IMR-90 (cell line): ENCODE results near the gene CEBPB. TPM values are rescaled to one million over a fixed set of nuclear protein-coding genes. Genes with fewer than 3 reads are reported as not detected.
A peak's percentile ranks its signal among the peaks of the same experiment; 100 is the strongest.

Experiments used
- ATAC-seq: fragments of 200-7000 bp; cut with Tn5 transposase; 2 replicates; pipeline ENCODE4 v1.9.1; 2020; ENCODE audit warnings: low read depth, mild to moderate bottlenecking, moderate library complexity
- BruUV-seq: library from RNA; stranded (reverse); fragments of 400-500 nt; replicated peaks from 2 replicates; lab custom pipeline; 2021; lab: Mats Ljungman, UMichigan
- CTCF ChIA-PET: fragments of 300-600 bp; formaldehyde crosslinking; extraction: SDS; loops from one replicate; lab custom pipeline; 2021; ENCODE audit warnings: antibody characterized with exemption; lab: Yijun Ruan, JAX
- POLR2A ChIA-PET: fragments of 300-600 bp; sonication (Branson Sonifier 250); formaldehyde crosslinking; loops from one replicate; lab custom pipeline; 2022; ENCODE audit warnings: antibody characterized with exemption; ENCODE audit not compliant: unreplicated experiment; lab: Charles Lee
- DNase-seq: peaks from one replicate; pipeline ENCODE4 v3.0.0; 2013
- H2AFZ ChIP-seq: replicated peaks from 2 replicates; pipeline ENCODE3; 2013; ENCODE audit warnings: low read length, mild to moderate bottlenecking; ENCODE audit not compliant: poor library complexity
- H2AK5ac ChIP-seq: 2 replicates; pipeline ENCODE4 v1.6.1; 2013; ENCODE audit warnings: low read depth, low read length, inconsistent platforms
- H2AK9ac ChIP-seq: replicated peaks from 2 replicates; pipeline ENCODE3; 2013; ENCODE audit warnings: mild to moderate bottlenecking, low read depth, low read length, moderate library complexity; ENCODE audit not compliant: poor library complexity
- H2BK120ac ChIP-seq: 2 replicates; pipeline ENCODE4 v1.6.1; 2013; ENCODE audit warnings: low read depth, low read length, inconsistent platforms
- H2BK15ac ChIP-seq: 3 replicates; pipeline ENCODE4 v1.6.1; 2013; ENCODE audit warnings: low read depth, low read length, inconsistent platforms
- H2BK20ac ChIP-seq: 2 replicates; pipeline ENCODE4 v1.6.1; 2013; ENCODE audit warnings: low read depth, mild to moderate bottlenecking, inconsistent platforms, low read length, moderate library complexity
- H2BK5ac ChIP-seq: 2 replicates; pipeline ENCODE4 v1.6.1; 2013; ENCODE audit warnings: mild to moderate bottlenecking, low read depth, low read length, inconsistent platforms; ENCODE audit not compliant: poor library complexity, severe bottlenecking
- H3K14ac ChIP-seq: replicated peaks from 2 replicates; pipeline ENCODE4 v1.6.1; 2013; ENCODE audit warnings: low read depth, low read length, inconsistent platforms
- H3K18ac ChIP-seq: 2 replicates; pipeline ENCODE4 v1.6.1; 2013; ENCODE audit warnings: low read depth, low read length, control low read depth
- H3K23ac ChIP-seq: 2 replicates; pipeline ENCODE4 v1.6.1; 2013; ENCODE audit warnings: low read depth, low read length, inconsistent platforms
- H3K27ac ChIP-seq: 2 replicates; pipeline ENCODE4 v1.5.1; 2013; ENCODE audit warnings: mild to moderate bottlenecking, control low read depth, low read length; ENCODE audit not compliant: insufficient read depth
- H3K27me3 ChIP-seq: 2 replicates; pipeline ENCODE4 v1.6.1; 2013; ENCODE audit warnings: low read length; ENCODE audit not compliant: control insufficient read depth, insufficient read depth
- H3K36me3 ChIP-seq: 2 replicates; pipeline ENCODE4 v1.6.1; 2013; ENCODE audit warnings: low read length, mixed read lengths; ENCODE audit not compliant: control insufficient read depth, insufficient read depth
- H3K4ac ChIP-seq: 2 replicates; pipeline ENCODE4 v1.6.1; 2013; ENCODE audit warnings: low read depth, low read length, inconsistent platforms
- H3K4me1 ChIP-seq: 2 replicates; pipeline ENCODE4 v1.6.1; 2013; ENCODE audit warnings: low read length, mixed read lengths; ENCODE audit not compliant: control insufficient read depth, insufficient read depth
- H3K4me2 ChIP-seq: 2 replicates; pipeline ENCODE4 v1.6.1; 2013; ENCODE audit warnings: low read depth, mild to moderate bottlenecking, control low read depth, low read length, moderate library complexity
- H3K4me3 ChIP-seq: 2 replicates; pipeline ENCODE4 v1.5.1; 2013; ENCODE audit warnings: low read depth, mild to moderate bottlenecking, control low read depth, low read length, moderate library complexity; ENCODE audit not compliant: insufficient read depth
- H3K56ac ChIP-seq: 2 replicates; pipeline ENCODE4 v1.6.1; 2013; ENCODE audit warnings: low read length, inconsistent platforms; ENCODE audit not compliant: insufficient read depth; ENCODE audit errors: extremely low read depth
- H3K79me1 ChIP-seq, 2 experiments: 2 replicates each; pipeline ENCODE4 v1.6.1; 2013; ENCODE audit warnings: low read length in 2 of 2, inconsistent platforms in 1 of 2, low read depth in 1 of 2
- H3K9ac ChIP-seq: 2 replicates; pipeline ENCODE4 v1.6.1; 2013; ENCODE audit warnings: low read depth, low read length, control low read depth
- H3K9me1 ChIP-seq: 2 replicates; pipeline ENCODE4 v1.6.1; 2013; ENCODE audit warnings: low read length, inconsistent platforms; ENCODE audit not compliant: insufficient read depth
- H3K9me3 ChIP-seq: 2 replicates; pipeline ENCODE4 v1.6.1; 2013; ENCODE audit warnings: low read length; ENCODE audit not compliant: control insufficient read depth, insufficient read depth
- H4K20me1 ChIP-seq: 2 replicates; pipeline ENCODE4 v1.6.1; 2013; ENCODE audit warnings: low read length, inconsistent platforms; ENCODE audit not compliant: insufficient read depth
- H4K5ac ChIP-seq: 2 replicates; pipeline ENCODE4 v1.6.1; 2013; ENCODE audit warnings: mild to moderate bottlenecking, low read depth, low read length, control low read depth
- H4K8ac ChIP-seq, 2 experiments: 2 replicates each; pipeline ENCODE4 v1.6.1; 2013; ENCODE audit warnings: low read depth in 2 of 2, low read length in 2 of 2, control low read depth in 1 of 2, inconsistent platforms in 1 of 2
- H4K91ac ChIP-seq: 2 replicates; pipeline ENCODE4 v1.6.1; 2013; ENCODE audit warnings: low read depth, low read length, inconsistent platforms; ENCODE audit not compliant: insufficient read depth
- BHLHE40 ChIP-seq: fragments of 150-350 bp; IDR thresholded peaks from 2 replicates; pipeline ENCODE4 v1.6.1; 2016; ENCODE audit warnings: mild to moderate bottlenecking, low read depth, low read length
- CEBPB ChIP-seq: IDR thresholded peaks from 2 replicates; pipeline ENCODE4 v1.6.1; 2012; ENCODE audit warnings: low read depth, low read length, improper control_type of control experiment
- CHD1 ChIP-seq: IDR thresholded peaks from 2 replicates; pipeline ENCODE4 v1.6.1; 2012; ENCODE audit warnings: low read depth, low read length, improper control_type of control experiment
- CTCF ChIP-seq: conservative IDR thresholded peaks from 2 replicates; pipeline ENCODE4 v1.5.1; 2012; ENCODE audit warnings: mild to moderate bottlenecking, low read depth, low read length, improper control_type of control experiment
- ELK1 ChIP-seq: fragments of 150-350 bp; IDR thresholded peaks from 2 replicates; pipeline ENCODE4 v1.6.1; 2016; ENCODE audit warnings: low read depth, mild to moderate bottlenecking, low read length, moderate library complexity, borderline replicate concordance
- FOS ChIP-seq: fragments of 150-350 bp; IDR thresholded peaks from 2 replicates; pipeline ENCODE4 v1.6.1; 2016; ENCODE audit warnings: low read depth, low read length
- MAFK ChIP-seq: IDR thresholded peaks from 2 replicates; pipeline ENCODE4 v1.6.1; 2012; ENCODE audit warnings: low read depth, low read length, improper control_type of control experiment
- MAZ ChIP-seq: IDR thresholded peaks from 2 replicates; pipeline ENCODE4 v1.6.1; 2012; ENCODE audit warnings: low read depth, mild to moderate bottlenecking, low read length, improper control_type of control experiment, moderate library complexity, borderline replicate concordance
- MXI1 ChIP-seq: IDR thresholded peaks from 2 replicates; pipeline ENCODE4 v1.6.1; 2012; ENCODE audit warnings: low read depth, mild to moderate bottlenecking, low read length, moderate library complexity, borderline replicate concordance
- NFE2L2 ChIP-seq: fragments of 150-350 bp; IDR thresholded peaks from 2 replicates; pipeline ENCODE4 v1.6.1; 2016; ENCODE audit warnings: low read depth, mild to moderate bottlenecking, low read length
- POLR2A ChIP-seq: IDR thresholded peaks from 2 replicates; pipeline ENCODE4 v1.6.1; 2012; ENCODE audit warnings: mild to moderate bottlenecking, low read depth, low read length
- RAD21 ChIP-seq: IDR thresholded peaks from 2 replicates; pipeline ENCODE4 v1.6.1; 2012; ENCODE audit warnings: low read length, improper control_type of control experiment
- RCOR1 ChIP-seq: IDR thresholded peaks from 2 replicates; pipeline ENCODE4 v1.6.1; 2012; ENCODE audit warnings: mild to moderate bottlenecking, low read length, improper control_type of control experiment; ENCODE audit not compliant: insufficient replicate concordance
- RFX5 ChIP-seq: IDR thresholded peaks from 2 replicates; pipeline ENCODE4 v1.8.0; 2012; ENCODE audit warnings: low read depth, mild to moderate bottlenecking, low read length, moderate library complexity
- SMC3 ChIP-seq: fragments of 150-350 bp; IDR thresholded peaks from 2 replicates; pipeline ENCODE4 v1.6.1; 2016; ENCODE audit warnings: low read depth, mild to moderate bottlenecking, antibody characterized with exemption, low read length, moderate library complexity
- USF2 ChIP-seq: fragments of 150-350 bp; IDR thresholded peaks from 2 replicates; pipeline ENCODE4 v1.6.1; 2017; ENCODE audit warnings: mild to moderate bottlenecking, antibody characterized with exemption, low read length, low read depth
- WGBS, 2 experiments: methylation state at CpG; one replicate each; pipeline versions ENCODE4 v1.1.5 to v1.1.7; 2013; ENCODE audit warnings: missing lambda C conversion rate in 2 of 2; ENCODE audit not compliant: insufficient read length in 1 of 2; ENCODE audit errors: extremely low coverage in 2 of 2; 5-methylcytosine and 5-hydroxymethylcytosine counted together
- dilution Hi-C: fragments of 300-500 bp; cut with HindIII; formaldehyde crosslinking; loops from one replicate; pipeline ENCODE4 v1.14.3; 2018; ENCODE audit warnings: low sequenced_read_pairs; ENCODE audit not compliant: unreplicated experiment
- in situ Hi-C: fragments of 300-500 bp; cut with MboI; formaldehyde crosslinking; loops from 3 replicates; pipeline ENCODE4 v1.14.3; 2019; ENCODE audit warnings: low sequenced_read_pairs, inconsistent platforms, mixed read lengths
- intact Hi-C: fragments of 100-400 bp; cut with micrococcal nuclease; formaldehyde crosslinking; loops from 2 replicates; pipeline ENCODE4 v1.10.0; 2022
- polyA plus RNA-seq, 3 experiments: library from polyadenylated mRNA; depleted of rRNA; stranded (reverse); fragments of >200 nt; gene quantifications; 2 replicates each; pipeline ENCODE4 v1.2.3, GENCODE V29; 2012; ENCODE audit warnings: low replicate concordance in 1 of 3
- total RNA-seq: library from RNA; depleted of rRNA; stranded (reverse); fragments of >200 nt; gene quantifications from 2 replicates; pipeline ENCODE4 v1.2.3, GENCODE V29; 2012

CEBPB gene
- total and polyA plus RNA-seq, 2 of the 4 experiments (the other 2 are of a cell fraction) = 3.4 to 17.4 TPM

GRCh38 chr20:50198180-50198666, 7.6 kb downstream of the CEBPB start:
- H3K9me3 ChIP-seq = peaks cover 3% of the 10 kb centered on the region; the same call in 1 of the 2 replicates
- no peak overlapping the region for H2AFZ ChIP-seq
- dilution Hi-C loops (no loop called here), intact Hi-C loops (no loop called here), in situ Hi-C loops (no loop called here)
- ATAC-seq (no peak), DNase-seq (no peak)
- BruUV-seq = no TSS peak
- no peak overlapping the region for H3K27ac ChIP-seq
- ChIA-PET CTCF (no interaction called here), POLR2A (no interaction called here)
- H2AK5ac ChIP-seq = peak overlapping the region; percentile 9; the same call in 1 of the 2 replicates
- H2AK9ac ChIP-seq = peak overlapping the region; percentile 32
- no peak for TF ChIP-seq BHLHE40
- no peak for TF ChIP-seq FOS
- no peak for TF ChIP-seq MXI1
- TF ChIP-seq MAFK = no peak
- TF ChIP-seq RFX5 = no peak
- no peak for TF ChIP-seq MAZ
- TF ChIP-seq ELK1 = no peak
- TF ChIP-seq RCOR1 = no peak
- no peak for TF ChIP-seq CEBPB
- no peak for TF ChIP-seq USF2
- TF ChIP-seq RAD21 = no peak
- TF ChIP-seq CTCF = no peak
- TF ChIP-seq SMC3 = no peak
- no peak for TF ChIP-seq POLR2A
- no peak for TF ChIP-seq CHD1
- TF ChIP-seq NFE2L2 = no peak
- H3K79me1 ChIP-seq = peaks cover 8 to 45% of the 10 kb centered on the region in 2 experiments
- H3K18ac ChIP-seq = no peak overlapping the region
- H3K4me1 ChIP-seq = peaks cover 11% of the 10 kb centered on the region
- H4K8ac ChIP-seq = no peak overlapping the region
- H4K91ac ChIP-seq = no peak overlapping the region
- no peak overlapping the region for H2BK120ac ChIP-seq
- H3K36me3 ChIP-seq = peaks cover 25% of the 10 kb centered on the region
- H3K9me1 ChIP-seq = peaks cover 10% of the 10 kb centered on the region
- H3K27me3 ChIP-seq = no peaks in the 10 kb centered on the region
- H3K14ac ChIP-seq = no peak overlapping the region
- H2BK20ac ChIP-seq = no peak overlapping the region
- no peak overlapping the region for H2BK5ac ChIP-seq
- no peak overlapping the region for H3K23ac ChIP-seq
- no peak overlapping the region for H3K4me2 ChIP-seq
- H3K56ac ChIP-seq = no peak overlapping the region
- H3K4ac ChIP-seq = no peak overlapping the region
- H2BK15ac ChIP-seq = no peak overlapping the region
- H3K9ac ChIP-seq = no peak overlapping the region
- H4K20me1 ChIP-seq = peaks cover 38% of the 10 kb centered on the region
- H3K4me3 ChIP-seq = no peak overlapping the region
- WGBS, 2 experiments = 65% methylated on average over 10 of the region's 11 CpGs; no CpG with 5 or more reads in 1 of the 2 experiments
- no peak overlapping the region for H4K5ac ChIP-seq
